GM12873 (cell line): ENCODE results near the gene LRCH1.

Experiments
- CTCF ChIP-seq: IDR thresholded peaks from 2 replicates; pipeline ENCODE4 v1.5.1; 2012; ENCODE audit warnings: low read depth, mild to moderate bottlenecking, moderate library complexity, low read length, control low read depth; ENCODE audit not compliant: insufficient read depth; ENCODE audit errors: missing control alignments

LRCH1 gene

GRCh38 chr13:46712524-46712923, 159.6 kb downstream of the LRCH1 start:
- TF ChIP-seq CTCF = no peak

DNA sequence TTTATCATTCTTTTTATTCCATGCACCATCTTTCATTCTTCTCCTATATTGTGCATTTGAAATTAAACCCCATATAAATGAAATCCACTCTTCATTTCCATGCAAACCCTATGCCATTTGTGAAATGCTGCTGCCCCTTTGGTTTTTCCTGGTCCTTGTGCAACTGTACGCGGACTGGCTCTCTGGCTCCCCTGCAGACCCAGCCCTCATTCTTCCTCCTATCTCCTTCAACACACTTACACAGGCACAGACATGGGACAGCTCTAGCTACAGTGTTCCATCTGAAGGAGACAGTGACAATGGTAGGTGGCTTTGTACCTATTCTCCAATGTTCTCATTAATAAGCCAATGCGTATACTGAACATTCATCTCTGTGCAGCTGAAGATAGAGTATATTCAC, 162.4 kb downstream of the LRCH1 start:
- no peak for TF ChIP-seq CTCF

GRCh38 chr13:46716821-46717220, 163.9 kb downstream of the LRCH1 start:
- no peak for TF ChIP-seq CTCF

- no peak for TF ChIP-seq CTCF
These were observed 164.3 kb downstream of the LRCH1 start for GRCh38 chr13:46717275-46717674.

GRCh38 chr13:46717856-46718255, 164.9 kb downstream of the LRCH1 start:
- TF ChIP-seq CTCF = no peak

DNA sequence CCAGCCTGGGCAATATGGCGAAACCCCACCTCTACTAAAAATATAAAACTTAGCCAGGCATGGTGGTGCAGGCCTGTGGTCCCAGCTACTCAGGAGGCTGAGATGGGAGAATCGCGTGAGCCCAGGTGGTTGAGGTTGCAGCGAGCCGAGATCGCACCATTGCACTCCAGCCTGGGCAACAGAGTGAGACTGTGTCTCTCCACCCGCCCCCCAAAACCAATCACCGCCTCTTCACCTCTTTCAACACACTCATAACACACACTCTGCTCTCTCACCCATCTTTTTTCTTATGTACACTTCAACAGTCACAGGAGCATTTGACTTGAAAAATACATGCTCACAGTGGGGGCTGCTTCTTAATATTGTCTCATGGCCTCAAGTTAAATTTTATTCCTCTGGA, 167.2 kb downstream of the LRCH1 start:
- no peak for TF ChIP-seq CTCF

DNA sequence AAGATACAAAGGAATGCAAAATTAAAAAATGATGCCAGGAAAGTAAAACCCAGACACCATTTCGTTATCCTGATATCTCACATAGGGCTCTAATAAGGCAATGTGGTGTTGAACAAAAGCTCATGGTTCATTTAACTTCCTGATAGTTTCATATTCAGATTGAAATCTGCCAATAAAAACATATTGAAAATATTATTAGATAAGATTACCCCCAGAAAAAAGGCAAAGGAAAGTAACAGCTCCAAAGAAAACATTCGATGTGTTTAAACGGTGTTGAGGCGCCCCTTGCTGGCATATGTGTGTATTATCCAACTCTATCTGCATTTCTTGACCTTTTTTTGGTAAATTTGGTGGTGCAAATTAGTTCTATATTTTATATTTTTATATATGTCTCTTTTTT, 168.1 kb downstream of the LRCH1 start:
- peak; percentile 54 for TF ChIP-seq CTCF
